ENCODE data around the gene ADORA1. TPM values are rescaled to one million over a fixed set of nuclear protein-coding genes. Genes with fewer than 3 reads are reported as not detected.
A peak's percentile ranks its signal among the peaks of the same experiment; 100 is the strongest.

ADORA1 gene
- not detected for total RNA-seq

GRCh38 chr1:203127666-203128430 is at the start of gene ADORA1:
Gene ADORA1, plus strand, starts transcription at chr1:203127726. Its CDS starts 1,116 bp downstream, at chr1:203128842.
- ATAC-seq (ENCODE audit: low read depth) (peak; percentile 48), DNase-seq (no peak)
- peaks cover 9% of the 10 kb centered on the region for H3K4me1 Mint-ChIP-seq
- POLR2A ChIA-PET: no interaction called here
- H3K36me3 Mint-ChIP-seq: no peaks in the 10 kb centered on the region
- peaks cover 54% of the 10 kb centered on the region for H3K27me3 Mint-ChIP-seq
- peak within 1 kb of the TSS; percentile 27 for H3K4me3 Mint-ChIP-seq
- H3K27ac Mint-ChIP-seq: no peak within 1 kb of the TSS
- no peaks in the 10 kb centered on the region for H3K9me3 Mint-ChIP-seq

DNA sequence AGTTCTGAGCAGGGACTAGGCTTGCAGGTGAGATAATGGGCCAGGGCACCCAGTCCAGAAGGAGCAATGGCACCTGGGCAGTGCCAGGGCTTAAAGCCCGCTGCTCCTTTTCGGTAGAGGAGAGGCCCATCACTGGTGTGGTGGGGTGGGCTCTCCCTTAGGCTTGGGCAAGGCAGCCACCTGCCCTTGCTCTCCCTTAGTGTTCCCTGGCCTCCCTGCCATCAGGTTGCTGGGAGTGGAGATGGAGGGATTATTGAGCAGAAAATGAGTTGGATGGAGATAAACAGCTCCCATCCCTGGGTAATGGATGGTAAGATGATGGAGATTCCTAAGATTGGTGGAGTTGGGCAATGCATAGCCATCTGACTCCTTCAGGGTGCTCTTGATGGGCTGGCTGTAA is 49.6 kb upstream of the ADORA1 start:
- peaks cover 14% of the 10 kb centered on the region for H3K36me3 Mint-ChIP-seq
- DNase-seq (no peak), ATAC-seq (ENCODE audit: low read depth) (no peak)
- no peak overlapping the region for H3K27ac Mint-ChIP-seq
- H3K4me1 Mint-ChIP-seq: peaks cover 10% of the 10 kb centered on the region
- peaks cover 16% of the 10 kb centered on the region for H3K27me3 Mint-ChIP-seq
- H3K9me3 Mint-ChIP-seq: no peaks in the 10 kb centered on the region
- POLR2A ChIA-PET: no interaction called here
- H3K4me3 Mint-ChIP-seq: no peak overlapping the region

DNA sequence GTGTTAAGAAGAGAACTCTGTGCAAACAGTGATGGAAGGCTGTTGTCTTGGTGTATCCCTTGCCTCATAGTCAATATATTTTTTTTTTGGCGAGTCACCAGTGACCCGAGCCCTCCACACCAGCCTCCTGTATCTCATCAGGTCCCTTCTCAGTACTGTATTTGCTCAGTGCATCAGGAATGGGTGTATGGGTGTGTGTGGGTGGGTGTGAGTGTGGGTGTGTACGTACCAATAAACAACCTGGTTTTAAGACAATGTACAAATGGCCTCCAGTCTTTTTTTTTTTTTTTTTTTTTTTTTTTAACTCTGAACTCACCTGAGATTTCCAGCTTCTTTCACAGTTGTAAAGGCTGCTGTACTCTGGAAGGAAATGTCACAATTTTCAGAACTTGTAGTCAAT is 49.0 kb upstream of the ADORA1 start:
- H3K27ac Mint-ChIP-seq: no peak overlapping the region
- ATAC-seq (ENCODE audit: low read depth): no peak
- peaks cover 11% of the 10 kb centered on the region for H3K36me3 Mint-ChIP-seq
- DNase-seq: no peak
- H3K9me3 Mint-ChIP-seq: no peaks in the 10 kb centered on the region
- H3K4me1 Mint-ChIP-seq: peaks cover 10% of the 10 kb centered on the region
- H3K4me3 Mint-ChIP-seq: no peak overlapping the region
- H3K27me3 Mint-ChIP-seq: peaks cover 16% of the 10 kb centered on the region
- POLR2A ChIA-PET: no interaction called here

- peaks cover 6% of the 10 kb centered on the region for H3K4me1 Mint-ChIP-seq
- peaks cover 13% of the 10 kb centered on the region for H3K27me3 Mint-ChIP-seq
- no peak overlapping the region for H3K27ac Mint-ChIP-seq
- peaks cover 6% of the 10 kb centered on the region for H3K36me3 Mint-ChIP-seq
- H3K9me3 Mint-ChIP-seq: no peaks in the 10 kb centered on the region
- ATAC-seq (ENCODE audit: low read depth) (no peak), DNase-seq (no peak)
- no peak overlapping the region for H3K4me3 Mint-ChIP-seq
- POLR2A ChIA-PET: no interaction called here
These were observed 47.1 kb upstream of the ADORA1 start for GRCh38 chr1:203080456-203080855.

- Mint-ChIP-seq H3K27ac (no peak overlapping the region), H3K9me3 (no peaks in the 10 kb centered on the region), H3K4me3 (no peak overlapping the region), H3K36me3 (peaks cover 2% of the 10 kb centered on the region), H3K27me3 (peaks cover 7% of the 10 kb centered on the region), H3K4me1 (peaks cover 2% of the 10 kb centered on the region)
- POLR2A ChIA-PET: no interaction called here
- ATAC-seq (ENCODE audit: low read depth): no peak
- no peak for DNase-seq
These were observed 45.9 kb upstream of the ADORA1 start for GRCh38 chr1:203081465-203082230.

- ATAC-seq (ENCODE audit: low read depth) (no peak), DNase-seq (no peak)
- H3K9me3 Mint-ChIP-seq: no peaks in the 10 kb centered on the region
- POLR2A ChIA-PET: no interaction called here
- peaks cover 3% of the 10 kb centered on the region for H3K27me3 Mint-ChIP-seq
- H3K4me3 Mint-ChIP-seq: no peak overlapping the region
- H3K36me3 Mint-ChIP-seq: peaks cover 2% of the 10 kb centered on the region
- peaks cover 2% of the 10 kb centered on the region for H3K4me1 Mint-ChIP-seq
- H3K27ac Mint-ChIP-seq: no peak overlapping the region
These were observed 45.4 kb upstream of the ADORA1 start for GRCh38 chr1:203082231-203082505.

- peaks cover 2% of the 10 kb centered on the region for H3K4me1 Mint-ChIP-seq
- POLR2A ChIA-PET: no interaction called here
- no peak for DNase-seq
- no peaks in the 10 kb centered on the region for H3K9me3 Mint-ChIP-seq
- peak; percentile 31 for ATAC-seq (ENCODE audit: low read depth)
- no peak overlapping the region for H3K27ac Mint-ChIP-seq
- H3K27me3 Mint-ChIP-seq: peaks cover 2% of the 10 kb centered on the region
- H3K36me3 Mint-ChIP-seq: peaks cover 2% of the 10 kb centered on the region
- H3K4me3 Mint-ChIP-seq: no peak overlapping the region
These were observed 44.7 kb upstream of the ADORA1 start for GRCh38 chr1:203082571-203083462.

DNA sequence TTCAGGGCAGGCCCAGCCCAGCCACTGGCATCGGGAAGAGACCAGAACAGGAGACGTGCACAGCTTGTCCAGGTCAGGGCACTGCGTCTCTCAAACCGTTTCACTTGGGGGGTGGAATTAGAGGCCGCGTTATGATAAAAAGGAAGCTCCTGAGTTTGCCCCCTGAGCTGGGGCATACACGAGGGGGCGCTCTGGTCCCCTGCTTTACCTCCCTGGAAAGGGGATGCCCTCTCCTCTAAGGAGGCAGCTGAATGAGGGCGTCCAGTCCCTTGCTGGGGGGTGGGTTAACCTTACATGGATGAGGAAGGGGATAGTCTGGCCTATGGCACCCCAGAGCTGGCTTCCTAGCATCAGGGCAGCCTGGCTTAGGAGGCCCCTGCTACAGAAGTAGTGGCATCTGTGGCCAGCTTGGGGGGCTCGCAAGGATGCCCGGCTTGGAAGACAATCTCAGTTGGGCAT is 44.0 kb upstream of the ADORA1 start:
- POLR2A ChIA-PET: no interaction called here
- no peak overlapping the region for H3K27ac Mint-ChIP-seq
- no peaks in the 10 kb centered on the region for H3K9me3 Mint-ChIP-seq
- H3K4me3 Mint-ChIP-seq: no peak overlapping the region
- peaks cover 2% of the 10 kb centered on the region for H3K4me1 Mint-ChIP-seq
- H3K36me3 Mint-ChIP-seq: peaks cover 2% of the 10 kb centered on the region
- DNase-seq: no peak
- ATAC-seq (ENCODE audit: low read depth): no peak
- H3K27me3 Mint-ChIP-seq: no peaks in the 10 kb centered on the region

DNA sequence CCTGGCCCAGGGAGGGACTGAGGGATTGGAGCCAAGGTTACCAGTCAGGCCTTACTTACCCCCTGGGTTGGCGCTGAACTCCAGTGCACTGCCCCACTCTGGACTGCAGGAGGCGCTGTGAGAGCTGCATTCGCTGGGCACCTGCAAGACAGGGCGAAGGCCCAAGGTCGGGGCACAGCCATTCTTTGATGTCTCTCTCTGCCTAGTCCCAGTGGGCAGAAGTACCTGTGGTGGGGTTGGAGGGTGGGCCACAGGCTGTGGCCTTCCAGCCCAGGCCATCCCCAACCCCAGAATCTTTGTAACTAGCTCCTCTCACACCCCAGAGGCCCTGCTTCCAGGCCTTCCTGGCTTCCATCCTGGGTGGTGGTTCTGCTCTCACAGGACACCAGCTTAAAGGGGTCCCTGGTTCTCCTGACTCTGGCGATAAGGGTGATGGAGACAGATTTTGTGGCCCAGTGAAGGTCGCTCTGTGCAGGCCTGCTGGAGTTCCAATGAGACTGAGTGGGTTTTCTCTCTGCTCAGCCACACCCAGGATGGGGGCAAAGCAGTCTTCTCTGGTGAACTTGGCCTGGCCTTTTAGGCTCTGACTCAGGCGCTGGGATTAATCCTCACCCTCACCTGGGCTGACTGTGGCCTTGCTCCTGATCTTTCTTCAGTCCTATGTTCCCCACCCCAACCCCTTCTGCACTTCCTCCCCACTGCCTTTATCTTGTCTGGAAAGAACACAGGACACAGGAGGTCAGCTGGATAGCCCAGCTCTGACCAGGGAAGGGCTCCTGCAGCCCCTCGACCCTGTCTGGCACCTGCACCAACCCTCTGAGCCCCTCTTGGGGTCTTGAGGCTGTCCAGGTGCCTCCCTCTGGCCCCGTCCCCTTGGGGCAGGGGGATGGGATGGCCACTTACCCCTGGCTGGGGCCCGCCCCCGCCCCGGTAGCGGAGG is 42.7 kb upstream of the ADORA1 start:
- no peak for ATAC-seq (ENCODE audit: low read depth)

GRCh38 chr1:203085528-203086406 is 41.8 kb upstream of the ADORA1 start, which contains the start of gene MYOG:
Gene MYOG, minus strand, starts transcription at chr1:203086012. Its CDS starts 51 bp downstream, at chr1:203085961.
- Mint-ChIP-seq H3K4me1 (peaks cover 2% of the 10 kb centered on the region), H3K36me3 (no peaks in the 10 kb centered on the region), H3K27ac (no peak within 1 kb of the TSS), H3K27me3 (peaks cover 2% of the 10 kb centered on the region), H3K9me3 (no peaks in the 10 kb centered on the region), H3K4me3 (no peak within 1 kb of the TSS)
- DNase-seq (no peak), ATAC-seq (ENCODE audit: low read depth) (no peak)
- POLR2A ChIA-PET: no interaction called here

More for the DNA sequence above, 42.7 kb upstream of the ADORA1 start:
- Mint-ChIP-seq H3K4me3 (no peak overlapping the region), H3K27ac (no peak overlapping the region), H3K36me3 (no peaks in the 10 kb centered on the region), H3K4me1 (peaks cover 2% of the 10 kb centered on the region), H3K27me3 (no peaks in the 10 kb centered on the region), H3K9me3 (no peaks in the 10 kb centered on the region)
- no peak for DNase-seq
- POLR2A ChIA-PET: no interaction called here

DNA sequence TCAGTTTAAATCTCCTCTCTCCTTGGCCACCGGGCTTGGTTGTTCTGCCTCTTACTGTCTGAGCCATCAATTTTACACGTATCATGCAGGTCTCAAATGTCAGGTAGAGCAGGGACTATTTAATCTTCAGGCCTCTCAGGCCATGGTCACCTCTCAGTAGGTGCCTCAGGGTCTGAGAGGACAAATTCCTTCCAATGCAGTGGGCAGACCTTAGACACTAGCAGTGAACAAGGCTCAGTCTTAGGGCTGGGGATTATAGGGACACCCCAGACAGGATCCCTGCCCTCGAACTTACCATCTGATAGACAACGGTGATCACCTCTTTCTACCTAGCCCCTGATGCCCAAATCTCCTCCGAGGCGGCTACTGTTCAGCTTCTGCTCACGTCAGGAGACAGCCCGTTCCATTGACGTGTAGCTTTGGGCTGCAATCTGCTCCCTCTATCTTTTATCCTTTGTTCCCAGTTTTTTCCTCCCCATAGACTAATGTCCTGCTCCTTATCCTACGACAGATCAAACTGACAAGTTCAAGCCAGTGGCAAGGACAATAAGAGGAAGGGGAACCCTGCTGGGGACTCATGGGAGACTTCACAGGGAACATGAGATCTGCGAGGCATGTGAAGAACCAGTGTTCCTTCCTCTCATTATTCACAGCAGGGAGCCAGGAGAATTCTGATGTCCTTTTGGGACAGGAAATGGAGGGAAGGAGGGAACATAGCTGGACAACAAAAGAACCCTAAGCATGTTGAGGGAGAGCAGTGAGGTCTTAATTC is 40.3 kb upstream of the ADORA1 start:
- DNase-seq (no peak), ATAC-seq (ENCODE audit: low read depth) (no peak)
- Mint-ChIP-seq H3K4me3 (no peak overlapping the region), H3K36me3 (no peaks in the 10 kb centered on the region), H3K4me1 (no peaks in the 10 kb centered on the region), H3K9me3 (no peaks in the 10 kb centered on the region), H3K27ac (no peak overlapping the region), H3K27me3 (peaks cover 2% of the 10 kb centered on the region)
- POLR2A ChIA-PET: no interaction called here

All from activated naive CD8-positive, alpha-beta T cell treated with anti-CD3 and anti-CD28 coated beads, Interleukin-2, amount 10 ng/mL, durations not matched to agents 7 days and 5 days (primary cell).